ENCODE data around the gene FSCN2.

The FSCN2 gene

DNA sequence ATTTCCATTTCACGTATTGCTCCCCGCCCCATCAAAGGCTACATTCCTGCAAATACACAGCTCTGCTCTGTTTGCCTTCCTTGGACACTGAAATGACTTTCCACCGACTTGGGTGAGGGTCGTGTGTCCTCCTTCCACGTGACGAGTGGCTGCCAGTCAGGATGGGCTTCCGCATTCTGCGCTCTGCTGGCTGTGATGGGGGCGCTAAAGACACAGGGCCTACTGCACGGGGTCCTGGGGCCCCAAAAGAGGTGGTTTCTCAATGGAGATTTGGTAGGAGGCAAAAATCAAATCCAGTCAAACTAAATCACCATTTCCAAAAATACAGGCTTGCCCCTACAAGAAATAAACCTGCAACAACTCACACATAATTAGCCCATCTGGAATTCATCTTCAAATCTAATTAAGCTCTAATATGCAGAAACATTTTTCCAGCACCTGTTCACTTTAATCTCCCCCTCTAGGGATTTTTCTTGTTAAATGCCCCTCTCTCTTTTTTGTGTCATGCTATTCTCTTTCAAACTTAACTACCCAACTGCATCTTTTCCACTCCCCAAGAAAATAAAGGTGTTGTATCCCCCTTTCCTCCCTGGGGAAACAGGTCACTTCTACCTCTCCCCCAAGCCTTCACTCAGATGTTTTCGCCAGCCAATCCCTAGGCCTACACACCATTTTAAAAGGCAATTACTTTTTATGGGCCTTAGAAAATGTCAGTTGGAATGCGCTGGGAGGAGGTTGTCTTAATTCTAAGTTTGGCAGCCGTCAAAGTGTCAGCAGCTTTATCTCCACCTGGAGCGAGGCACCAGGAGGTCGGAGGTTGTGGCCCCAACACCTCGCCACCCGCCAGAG is 45.8 kb downstream of the FSCN2 start:
- H3K4me3 ChIP-seq (ENCODE audit: low read depth, low read length) = no peak overlapping the region
- no peak for TF ChIP-seq CTCF (IDR thresholded peaks at IDR 0.05; ENCODE audit: low read depth, low read length)

DNA sequence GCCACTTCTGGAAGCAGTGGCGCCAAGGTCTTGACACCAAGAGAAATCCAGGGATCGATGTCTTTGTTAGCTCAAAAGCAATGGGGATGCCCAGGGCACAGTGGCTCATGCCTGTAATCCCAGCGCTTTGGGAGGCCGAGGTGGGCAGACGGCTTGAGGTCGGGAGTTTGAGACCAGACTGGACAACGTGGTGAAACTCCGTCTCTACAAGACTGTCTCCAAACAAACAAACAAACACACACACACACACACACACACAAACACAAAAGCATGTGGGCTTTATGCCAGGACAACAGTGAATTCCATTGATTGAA is 46.4 kb downstream of the FSCN2 start:
- TF ChIP-seq CTCF (IDR thresholded peaks at IDR 0.05; ENCODE audit: low read depth, low read length) = no peak
- H3K4me3 ChIP-seq (ENCODE audit: low read depth, low read length) = no peak overlapping the region

DNA sequence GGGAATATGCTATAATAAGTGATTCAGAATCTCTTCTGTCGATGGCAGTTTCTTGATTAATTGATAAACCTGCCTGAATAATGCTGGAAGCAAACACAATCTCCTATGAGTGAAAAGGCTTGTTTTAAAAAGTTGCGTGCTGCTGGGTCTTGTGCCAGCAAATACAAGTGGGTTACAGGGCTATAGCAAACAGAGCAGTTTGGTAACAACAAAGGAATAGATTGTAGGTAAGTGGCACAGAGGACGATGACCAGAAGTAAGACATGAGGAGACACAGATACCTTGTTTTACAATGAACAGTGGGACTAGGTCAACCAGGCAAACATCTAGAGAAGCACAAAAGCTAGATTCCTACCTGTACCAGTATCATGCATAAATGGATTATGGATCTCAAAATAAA is 47.7 kb downstream of the FSCN2 start:
- no peak for TF ChIP-seq CTCF (IDR thresholded peaks at IDR 0.05; ENCODE audit: low read depth, low read length)
- H3K4me3 ChIP-seq (ENCODE audit: low read depth, low read length) = no peak overlapping the region

DNA sequence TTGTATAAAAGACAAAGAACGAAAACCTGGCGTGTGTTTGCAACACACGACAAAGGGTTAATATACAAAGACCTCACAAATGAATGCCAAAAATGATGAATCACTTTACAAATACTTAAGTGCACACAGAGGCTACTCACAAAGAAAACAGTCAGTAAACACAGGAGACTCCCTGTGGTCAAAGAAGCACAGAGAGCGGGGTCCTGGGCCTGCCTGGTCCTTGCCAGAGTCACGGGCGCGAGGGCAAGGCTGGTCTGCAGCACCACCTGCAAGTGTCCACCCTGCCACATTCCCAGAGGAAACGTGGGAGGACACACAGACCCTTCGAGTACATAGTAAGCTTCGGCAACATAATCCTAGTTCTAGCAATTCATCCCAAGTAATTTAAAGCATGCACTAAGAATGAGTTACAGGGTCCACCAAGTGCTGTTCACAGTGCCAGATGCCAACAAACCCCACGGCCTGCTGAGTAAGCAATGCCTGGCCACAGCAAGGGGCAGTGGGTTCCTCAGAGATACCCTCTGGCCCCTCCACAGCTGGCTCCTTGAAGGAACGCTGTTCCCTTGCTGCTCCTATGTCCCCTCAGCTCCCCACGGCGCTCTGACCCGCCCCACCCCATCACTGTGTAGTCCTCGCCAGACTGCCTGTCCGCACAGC is 48.6 kb downstream of the FSCN2 start:
- TF ChIP-seq CTCF (IDR thresholded peaks at IDR 0.05; ENCODE audit: low read depth, low read length) = no peak
- H3K4me3 ChIP-seq (ENCODE audit: low read depth, low read length) = no peak overlapping the region

DNA sequence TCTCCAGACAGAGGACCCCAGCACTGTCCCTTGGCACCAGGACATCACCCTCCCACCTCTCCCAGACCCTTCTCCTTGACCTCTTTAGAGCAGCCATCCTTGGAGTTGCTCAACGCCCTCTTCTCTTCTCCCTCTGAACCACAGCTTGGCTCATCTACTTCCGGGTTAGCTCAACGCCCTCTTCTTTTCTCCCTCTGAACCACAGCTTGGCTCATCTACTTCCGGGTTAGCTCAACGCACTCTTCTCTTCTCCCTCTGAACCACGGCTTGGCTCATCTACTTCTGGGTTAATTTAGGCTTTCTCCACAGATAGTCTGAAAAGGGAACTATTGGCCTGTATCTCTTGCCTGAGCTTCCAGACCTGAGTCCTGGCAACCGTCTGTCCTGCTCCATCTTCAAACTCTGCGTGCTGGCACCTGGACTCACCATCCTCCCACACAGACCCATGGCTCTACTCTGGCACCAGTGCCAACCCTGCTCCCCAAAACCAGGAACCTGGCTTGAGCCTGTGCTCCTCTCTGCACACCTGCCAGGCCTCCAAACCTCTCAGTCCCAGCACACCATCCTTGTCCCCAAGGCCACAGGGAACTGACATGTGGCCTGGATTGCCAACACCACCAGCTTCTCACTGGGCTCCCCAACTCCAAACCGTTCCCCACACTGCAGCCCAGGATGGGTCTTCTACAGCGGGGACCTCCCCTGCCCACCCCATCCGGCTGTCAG is 49.3 kb downstream of the FSCN2 start:
- H3K4me3 ChIP-seq (ENCODE audit: low read depth, low read length) = no peak overlapping the region
- no peak for TF ChIP-seq CTCF (IDR thresholded peaks at IDR 0.05; ENCODE audit: low read depth, low read length)

DNA sequence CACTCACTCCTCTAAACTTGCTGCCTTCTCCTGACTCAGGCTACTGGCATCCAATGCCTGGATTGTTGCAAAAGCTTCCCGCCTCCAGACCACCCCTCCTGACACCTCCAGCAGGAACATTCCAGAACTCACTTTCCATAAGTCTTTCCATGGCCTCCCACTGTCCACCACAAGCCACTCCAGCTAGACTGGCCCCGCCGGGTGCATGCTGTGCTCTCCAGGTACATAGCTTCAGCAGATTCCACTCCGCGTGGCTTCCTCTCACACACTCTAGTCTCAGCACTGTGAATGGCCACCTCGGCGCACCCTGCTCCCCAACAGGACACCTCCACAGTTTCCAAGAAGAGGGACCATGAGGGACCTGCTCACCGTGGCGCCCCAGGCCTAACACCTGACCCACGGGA is 49.9 kb downstream of the FSCN2 start:
- TF ChIP-seq CTCF (IDR thresholded peaks at IDR 0.05; ENCODE audit: low read depth, low read length) = no peak

More for the DNA sequence above, 49.9 kb downstream of the FSCN2 start:
- no peak overlapping the region for H3K4me3 ChIP-seq (ENCODE audit: low read depth, low read length)

All from WI38 (cell line).